Bronchial epithelial cell (primary cell): ENCODE results near the gene PRXL2A. TPM values are rescaled to one million over a fixed set of nuclear protein-coding genes. Genes with fewer than 3 reads are reported as not detected.

Experiments used
- DNase-seq: peaks from one replicate; pipeline ENCODE4 v3.0.0-alpha.2; 2010; ENCODE audit warnings: low read depth
- FAIRE-seq: peaks from 2 replicates; lab custom pipeline; 2011; peaks lifted over from hg19 to GRCh38; lab: Jason Lieb, UNC
- H3K27me3 ChIP-seq: 2 replicates; pipeline ENCODE4 v1.5.1; 2011; ENCODE audit warnings: low read length; ENCODE audit not compliant: control insufficient read depth, insufficient read depth
- H3K36me3 ChIP-seq: 2 replicates; pipeline ENCODE4 v1.5.1; 2011; ENCODE audit warnings: low read length; ENCODE audit not compliant: control insufficient read depth, insufficient read depth
- H3K4me3 ChIP-seq: 2 replicates; pipeline ENCODE4 v1.5.1; 2011; ENCODE audit warnings: mild to moderate bottlenecking, low read depth, low read length, control low read depth
- total RNA-seq: library from RNA; depleted of rRNA; stranded (reverse); fragments of >200 nt; gene quantifications from 2 replicates; pipeline ENCODE4 v1.2.1, GENCODE V29; 2014
- TF ChIP-seq, protein P1 (sequence below): IDR thresholded peaks from 2 replicates; pipeline ENCODE4 v1.5.1; 2011; ENCODE audit warnings: mild to moderate bottlenecking, moderate library complexity, low read length, control low read depth, inconsistent platforms; ENCODE audit not compliant: insufficient read depth, severe bottlenecking

PRXL2A gene
- total RNA-seq, 1 donor from 2014 or later: 50.3 TPM

DNA sequence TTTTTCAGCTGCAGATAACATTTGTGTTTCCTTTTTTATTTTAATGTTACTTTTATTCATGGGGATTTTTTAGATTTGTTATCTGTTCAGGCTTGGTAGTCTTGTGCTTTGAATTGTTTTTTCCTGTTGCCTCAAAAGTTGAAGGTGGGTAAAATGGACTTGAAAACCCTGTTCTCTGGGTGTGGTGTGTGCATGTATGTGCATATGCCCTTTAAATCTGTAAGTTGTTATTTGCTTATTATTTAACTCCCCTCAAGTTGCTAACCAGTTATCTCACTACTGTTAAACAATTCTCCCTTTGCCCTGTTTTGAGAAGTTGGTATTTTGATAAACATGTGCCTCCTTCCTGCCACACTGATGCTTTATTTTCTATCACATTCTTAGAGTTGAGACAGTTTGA is 76.3 kb downstream of the PRXL2A start:
- H3K27me3 ChIP-seq: no peaks in the 10 kb centered on the region
- H3K4me3 ChIP-seq: no peak overlapping the region
- peaks cover 10% of the 10 kb centered on the region for H3K36me3 ChIP-seq
- TF ChIP-seq, protein P1, sequence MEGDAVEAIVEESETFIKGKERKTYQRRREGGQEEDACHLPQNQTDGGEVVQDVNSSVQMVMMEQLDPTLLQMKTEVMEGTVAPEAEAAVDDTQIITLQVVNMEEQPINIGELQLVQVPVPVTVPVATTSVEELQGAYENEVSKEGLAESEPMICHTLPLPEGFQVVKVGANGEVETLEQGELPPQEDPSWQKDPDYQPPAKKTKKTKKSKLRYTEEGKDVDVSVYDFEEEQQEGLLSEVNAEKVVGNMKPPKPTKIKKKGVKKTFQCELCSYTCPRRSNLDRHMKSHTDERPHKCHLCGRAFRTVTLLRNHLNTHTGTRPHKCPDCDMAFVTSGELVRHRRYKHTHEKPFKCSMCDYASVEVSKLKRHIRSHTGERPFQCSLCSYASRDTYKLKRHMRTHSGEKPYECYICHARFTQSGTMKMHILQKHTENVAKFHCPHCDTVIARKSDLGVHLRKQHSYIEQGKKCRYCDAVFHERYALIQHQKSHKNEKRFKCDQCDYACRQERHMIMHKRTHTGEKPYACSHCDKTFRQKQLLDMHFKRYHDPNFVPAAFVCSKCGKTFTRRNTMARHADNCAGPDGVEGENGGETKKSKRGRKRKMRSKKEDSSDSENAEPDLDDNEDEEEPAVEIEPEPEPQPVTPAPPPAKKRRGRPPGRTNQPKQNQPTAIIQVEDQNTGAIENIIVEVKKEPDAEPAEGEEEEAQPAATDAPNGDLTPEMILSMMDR: no peak
- no peak for FAIRE-seq
- DNase-seq: no peak

DNA sequence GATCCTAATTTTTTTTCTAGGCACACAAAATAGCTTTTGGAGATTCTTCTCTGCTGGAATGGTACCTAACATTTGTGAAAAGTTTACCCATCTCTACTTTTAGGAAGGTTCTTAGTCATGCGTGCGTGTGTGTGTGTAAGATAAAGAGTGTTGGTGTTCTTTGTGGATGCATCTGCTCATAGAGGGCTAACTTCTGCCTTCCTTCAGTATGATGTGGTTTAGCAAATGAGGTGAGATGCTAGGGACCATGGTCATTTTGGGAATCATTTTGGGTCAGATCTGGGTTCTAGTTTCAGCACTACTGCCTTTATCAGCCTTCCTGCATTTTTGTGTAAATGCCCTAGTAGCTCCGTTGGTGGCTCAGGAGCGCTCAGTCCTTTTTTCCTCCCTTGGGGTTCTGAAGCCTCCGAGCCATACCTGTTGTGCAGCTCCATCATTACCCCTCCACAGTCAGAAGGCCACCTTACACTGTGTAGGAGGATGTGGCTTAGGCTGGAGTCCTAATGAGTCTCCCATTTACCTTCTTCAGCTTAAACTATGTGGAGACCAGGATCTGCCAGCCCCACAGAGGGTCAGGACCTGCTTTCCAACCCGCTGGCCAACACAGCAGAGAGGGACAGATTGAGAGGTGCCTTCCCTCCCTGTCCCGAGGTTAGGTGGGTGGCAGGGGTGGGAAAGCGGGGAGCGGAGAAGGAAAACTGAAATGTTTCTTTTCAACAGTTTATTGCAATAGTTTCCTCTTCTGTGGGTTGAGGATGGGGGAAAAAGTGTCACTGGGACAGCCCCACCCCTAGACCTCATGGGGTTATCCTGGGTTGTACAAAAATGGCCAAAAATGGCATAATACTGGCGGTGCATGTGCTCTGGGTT is 77.0 kb downstream of the PRXL2A start:
- TF ChIP-seq, protein P1: no peak
- H3K36me3 ChIP-seq: peaks cover 10% of the 10 kb centered on the region
- no peak overlapping the region for H3K4me3 ChIP-seq
- H3K27me3 ChIP-seq: no peaks in the 10 kb centered on the region
- DNase-seq (no peak), FAIRE-seq (no peak)

DNA sequence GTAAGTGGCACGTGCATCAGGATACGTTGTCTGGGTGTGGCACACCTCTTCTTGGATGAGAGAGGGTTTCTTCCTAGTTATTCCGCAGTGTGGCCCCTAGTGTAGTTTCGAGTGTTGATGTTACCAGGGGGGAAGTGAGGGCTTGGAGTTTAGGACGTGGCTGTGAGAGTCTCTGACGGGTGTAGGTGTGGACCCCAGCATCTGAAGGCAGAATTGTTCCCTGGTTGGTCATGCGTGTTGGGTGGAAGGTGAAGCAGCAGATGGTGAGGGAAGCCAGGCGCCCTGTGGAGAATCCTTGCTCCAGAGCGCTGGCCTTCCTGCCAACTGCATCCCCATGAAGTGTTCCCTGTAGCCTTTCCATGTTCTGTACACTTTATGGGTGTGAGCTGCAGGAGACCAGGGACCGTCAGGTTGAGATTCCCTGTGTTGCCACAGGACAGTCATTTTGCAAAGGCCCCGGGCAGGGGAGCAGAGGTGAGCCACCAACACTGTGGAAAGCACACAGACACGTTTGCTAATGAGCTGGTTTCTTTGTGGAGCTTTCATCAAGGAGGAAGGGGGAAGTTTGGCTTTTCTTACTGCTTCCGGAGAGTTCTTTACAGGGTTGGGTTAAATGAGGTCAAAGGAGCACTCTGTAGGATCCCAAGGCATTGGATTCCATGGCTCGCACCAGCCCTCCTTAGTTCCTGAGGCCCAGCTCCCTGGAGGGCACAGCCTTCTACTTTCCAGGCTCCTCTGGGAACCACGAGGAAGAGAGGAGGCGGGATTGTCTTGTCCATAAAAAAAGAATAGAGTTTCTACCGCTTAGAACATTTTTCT is 77.8 kb downstream of the PRXL2A start:
- TF ChIP-seq, protein P1: no peak
- FAIRE-seq (no peak), DNase-seq (no peak)
- H3K36me3 ChIP-seq: peaks cover 10% of the 10 kb centered on the region
- H3K4me3 ChIP-seq: no peak overlapping the region
- H3K27me3 ChIP-seq: no peaks in the 10 kb centered on the region

Other genes with a start within 250 kb of the PRXL2A start
- 22.1 and 31.7 TPM in 2 replicates for gene ANXA11, start 203.0 kb upstream of the PRXL2A start, total RNA-seq
- gene MAT1A, start 118.9 kb upstream of the PRXL2A start, total RNA-seq: not detected in 2 replicates
- not detected in 2 replicates for gene DYDC1, start 51.8 kb upstream of the PRXL2A start, total RNA-seq
- gene DYDC2, start 51.8 kb upstream of the PRXL2A start, total RNA-seq: not detected in 2 replicates
- gene TSPAN14, start 45.8 kb downstream of the PRXL2A start, total RNA-seq: 21.1 and 30.1 TPM in 2 replicates
- under 0.01 TPM in 2 replicates for gene SH2D4B, start 129.4 kb downstream of the PRXL2A start, total RNA-seq